HG03432 (cell line): Measurements from ENCODE around the gene PTPRD.

ENCODE experiments used
- ATAC-seq: cut with Tn5 transposase; IDR thresholded peaks from one replicate; pipeline ENCODE4 v1.9.1; 2021; ENCODE audit warnings: mild to moderate bottlenecking, moderate library complexity; ENCODE audit not compliant: unreplicated experiment

PTPRD gene

DNA sequence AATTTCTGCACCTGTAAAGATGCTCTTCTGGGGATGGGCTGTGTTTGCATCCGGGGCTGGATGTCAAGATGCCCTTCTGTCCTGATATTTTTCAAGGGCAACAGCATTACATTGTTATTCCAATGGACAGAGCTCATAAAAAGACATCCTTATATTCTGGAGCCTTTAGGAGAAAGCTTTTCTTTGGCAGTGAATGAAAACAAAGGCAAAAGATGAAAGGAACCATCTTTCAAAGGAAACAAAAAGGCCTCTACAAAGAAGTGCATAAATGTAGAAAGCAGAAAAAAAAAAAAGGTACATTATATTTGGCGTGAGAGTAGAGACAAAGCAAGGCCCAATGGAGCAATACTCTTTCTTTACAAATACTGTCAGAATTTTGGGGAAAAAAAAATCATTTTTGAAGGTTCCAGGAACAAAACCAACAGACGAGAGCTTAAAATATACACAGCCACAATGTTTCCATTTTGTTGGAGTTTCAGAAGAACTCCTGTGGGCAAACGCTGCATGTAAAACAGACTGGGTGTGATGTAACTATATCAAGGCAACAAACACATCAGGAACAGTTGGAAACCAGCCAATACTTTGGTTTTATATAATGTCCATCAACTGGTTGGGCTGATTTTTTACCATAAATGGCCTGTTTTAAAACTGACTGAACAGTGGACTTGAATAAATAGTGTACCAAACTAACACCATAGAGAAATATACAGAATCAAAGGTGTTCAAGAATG is 1927.7 kb downstream of the PTPRD start:
- no peak for ATAC-seq

DNA sequence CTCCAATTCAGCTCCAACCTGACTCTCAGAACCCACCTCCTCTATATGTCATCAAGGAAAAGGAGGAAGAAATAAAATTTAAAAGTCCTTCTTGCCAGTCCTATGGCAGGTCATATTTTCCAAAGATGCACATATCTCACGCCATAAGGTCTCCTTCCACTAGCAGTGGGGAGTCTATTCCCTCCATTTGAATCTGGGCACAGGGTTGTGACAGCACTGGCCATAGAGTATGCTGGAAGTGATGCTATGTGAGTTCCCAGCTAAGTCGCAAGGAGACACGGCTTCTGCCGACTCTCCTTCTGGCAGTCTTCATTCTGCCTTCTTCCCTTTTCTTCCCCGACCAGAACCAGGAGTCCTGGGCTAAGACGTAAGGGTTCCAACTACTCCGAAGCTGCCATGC is 1929.3 kb downstream of the PTPRD start:
- ATAC-seq = no peak

DNA sequence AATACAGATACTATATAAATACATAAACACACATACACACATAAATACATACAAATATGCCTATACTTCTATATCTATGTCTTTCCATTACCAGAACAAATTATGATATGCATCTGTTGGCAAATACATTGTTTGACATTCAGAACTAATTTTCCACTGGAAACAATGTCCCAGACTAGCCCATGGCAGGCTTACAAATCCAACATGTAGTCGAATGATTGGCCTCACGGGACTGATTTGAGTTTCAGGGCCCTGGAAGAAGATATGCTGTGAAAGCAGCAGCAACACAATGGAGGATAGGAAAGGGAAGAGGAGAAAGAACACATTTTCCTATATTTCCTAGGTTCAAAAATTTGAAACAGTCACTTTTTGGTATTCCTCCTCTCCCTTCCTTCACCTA is 1932.1 kb downstream of the PTPRD start:
- ATAC-seq = no peak

DNA sequence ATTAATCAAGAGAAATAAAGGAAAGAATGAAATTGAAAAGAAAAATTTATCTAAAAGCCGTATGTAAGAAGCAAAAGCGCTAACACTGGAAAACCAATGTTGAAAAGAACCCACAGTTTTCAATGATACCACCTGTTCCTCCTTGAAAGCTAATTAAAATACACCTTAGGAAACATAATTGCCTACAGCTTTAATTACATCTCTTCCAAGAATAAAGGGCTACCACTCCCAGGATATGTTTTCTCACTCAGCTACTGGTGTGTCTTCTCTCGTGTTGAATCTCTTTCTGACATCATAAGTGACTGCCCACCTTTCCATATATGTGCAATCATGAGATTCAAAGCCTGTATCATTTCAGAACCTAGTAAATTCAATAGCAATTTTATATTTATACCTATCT is 1932.6 kb downstream of the PTPRD start:
- ATAC-seq = no peak

DNA sequence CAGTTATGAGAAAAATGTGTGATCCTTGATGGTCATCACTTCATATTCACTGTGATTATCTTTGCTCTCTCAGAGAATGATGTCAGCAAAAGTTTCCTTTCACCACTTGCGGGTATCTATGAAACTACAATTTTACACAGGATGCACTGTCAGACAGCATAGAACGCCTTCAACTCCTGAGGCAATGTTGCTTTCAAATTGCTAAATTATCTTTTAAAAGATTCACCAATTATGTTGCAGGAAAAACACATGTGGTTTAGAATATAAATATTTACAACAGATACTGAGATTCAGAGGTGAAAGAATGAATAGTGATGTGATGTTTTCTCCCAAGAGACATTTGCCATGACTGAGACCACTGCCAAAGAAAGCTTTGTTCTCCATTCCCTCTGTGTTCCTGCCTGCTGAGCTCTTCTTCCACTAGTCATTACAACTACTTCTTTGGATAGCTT is 1933.4 kb downstream of the PTPRD start:
- ATAC-seq = no peak

DNA sequence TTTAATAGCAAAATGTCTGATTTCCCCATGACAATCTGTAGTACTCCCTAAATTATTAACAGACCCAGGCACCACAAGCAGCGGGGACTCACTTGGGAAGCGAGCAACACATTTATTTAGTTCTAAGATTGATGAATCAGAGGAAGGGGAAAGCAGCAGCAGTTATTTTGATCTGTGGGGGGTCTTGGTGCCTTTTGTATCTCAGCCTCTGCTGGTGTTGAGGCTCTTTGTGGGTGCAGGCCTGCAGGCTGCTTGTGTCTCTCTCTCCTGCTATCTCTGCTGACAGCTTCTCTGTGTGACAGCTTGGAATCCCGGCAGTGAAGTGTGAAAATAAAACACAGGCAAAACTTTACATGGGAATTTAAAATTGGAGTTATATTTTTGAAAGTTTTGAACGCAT is 1935.1 kb downstream of the PTPRD start:
- no peak for ATAC-seq

DNA sequence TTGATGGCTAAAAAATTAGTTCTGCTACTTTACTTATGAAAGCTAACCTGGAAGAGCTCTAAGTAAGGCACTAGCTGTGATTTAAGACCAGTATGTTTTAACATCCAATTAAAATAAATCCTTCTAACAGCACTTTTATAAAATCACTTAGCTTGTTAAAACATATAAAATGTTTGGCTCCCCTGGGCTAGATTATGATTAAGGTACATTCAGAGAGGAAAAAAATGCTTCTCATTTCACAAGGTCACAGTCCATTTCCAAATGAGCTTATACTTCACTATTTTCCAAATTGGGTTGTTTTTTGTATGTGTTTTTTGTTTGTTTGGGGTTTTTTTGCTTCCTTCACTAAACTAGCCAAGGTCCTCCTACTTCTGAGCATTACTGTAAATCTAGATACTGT is 1938.3 kb downstream of the PTPRD start:
- no peak for ATAC-seq

DNA sequence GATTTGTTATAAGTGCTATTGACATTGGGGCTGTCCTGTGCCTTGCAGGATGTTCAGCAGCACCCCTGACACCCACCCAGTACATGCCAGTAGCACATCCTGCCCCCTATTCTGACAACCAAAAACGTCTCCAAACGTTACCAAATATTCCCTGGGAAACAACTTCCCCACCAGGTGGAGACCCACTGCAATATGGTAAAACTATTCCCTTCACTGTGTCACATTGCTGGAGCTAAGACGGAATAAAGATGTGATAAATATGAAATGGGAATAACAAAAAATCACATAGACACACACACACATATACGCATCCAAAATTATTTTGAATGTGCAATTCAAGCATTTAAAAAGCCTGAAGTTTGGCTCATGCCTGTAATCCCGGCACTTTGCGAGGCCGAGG is 1939.0 kb downstream of the PTPRD start:
- no peak for ATAC-seq

DNA sequence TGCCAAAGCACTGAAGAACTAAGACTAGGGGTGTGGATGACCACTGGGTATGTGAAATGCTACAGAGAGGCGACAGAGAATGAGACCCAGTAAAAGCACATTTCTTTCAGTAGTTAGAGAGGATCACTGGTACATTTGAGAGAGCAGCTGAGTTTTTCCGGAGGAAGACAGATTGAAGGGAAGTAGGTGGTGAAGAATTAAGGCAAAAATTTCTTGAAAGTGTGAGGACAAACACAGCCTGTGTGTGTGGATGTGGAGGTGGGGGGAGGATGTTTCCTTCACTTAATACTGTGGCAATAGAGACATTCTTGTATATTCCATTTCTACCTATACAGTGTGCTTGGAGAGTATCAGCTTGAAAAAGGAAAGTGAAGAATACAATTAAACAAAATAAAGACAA is 1942.1 kb downstream of the PTPRD start:
- no peak for ATAC-seq

DNA sequence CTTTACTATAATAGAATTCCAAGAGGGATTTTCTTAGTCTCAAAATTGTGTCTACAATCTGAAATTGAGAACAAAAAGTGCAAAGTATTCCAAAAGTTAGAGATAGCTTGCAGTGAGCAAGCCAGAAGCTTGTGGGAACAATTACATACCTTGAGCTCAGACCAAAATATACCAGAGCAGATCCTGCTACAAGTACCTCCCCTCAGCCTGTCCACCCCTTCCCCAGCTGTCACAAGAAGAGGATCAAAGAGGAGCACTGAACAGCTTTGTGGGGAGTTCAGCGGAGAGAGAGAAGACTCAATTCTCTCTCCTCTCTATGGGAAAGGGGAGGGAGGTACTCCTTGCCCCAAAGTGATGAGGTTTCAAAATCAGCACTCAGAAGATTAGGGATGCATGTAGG is 1944.1 kb downstream of the PTPRD start:
- no peak for ATAC-seq

DNA sequence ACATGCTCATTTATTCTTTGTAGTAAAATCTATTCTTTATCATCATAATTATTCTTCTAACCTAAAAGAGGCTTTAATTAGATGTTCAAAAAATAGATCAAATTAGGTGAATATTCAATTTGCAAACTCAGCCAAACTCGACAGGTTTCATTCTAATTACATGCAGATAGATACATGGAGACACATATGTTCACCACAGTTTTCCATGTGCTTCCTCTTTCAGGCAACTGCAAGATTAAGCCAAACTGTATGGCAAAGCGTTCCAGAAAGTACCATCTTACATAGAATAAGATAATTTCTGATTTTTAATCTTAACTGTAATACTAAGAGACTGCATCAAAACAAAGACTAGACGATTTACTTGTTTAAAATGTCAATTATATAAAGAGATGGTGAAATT is 1944.6 kb downstream of the PTPRD start:
- ATAC-seq = no peak

DNA sequence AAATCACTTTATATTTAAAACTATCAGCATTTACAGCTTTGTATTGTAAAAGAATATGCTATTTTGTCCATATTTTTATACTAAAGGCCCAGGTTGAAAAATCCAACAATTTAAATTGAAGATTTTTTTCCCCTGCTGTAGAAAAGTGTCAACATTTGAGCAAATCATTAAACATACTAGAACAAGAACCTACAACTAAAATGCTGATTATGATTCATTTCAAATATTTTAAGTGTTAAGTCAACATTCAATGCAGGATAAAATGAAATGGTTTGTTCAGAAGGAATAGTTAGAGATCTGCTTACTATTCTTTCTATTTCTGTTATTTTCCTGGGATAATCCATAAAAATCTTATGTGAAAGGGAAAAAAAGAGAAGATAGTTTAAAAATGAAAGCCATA is 1946.7 kb downstream of the PTPRD start:
- no peak for ATAC-seq

DNA sequence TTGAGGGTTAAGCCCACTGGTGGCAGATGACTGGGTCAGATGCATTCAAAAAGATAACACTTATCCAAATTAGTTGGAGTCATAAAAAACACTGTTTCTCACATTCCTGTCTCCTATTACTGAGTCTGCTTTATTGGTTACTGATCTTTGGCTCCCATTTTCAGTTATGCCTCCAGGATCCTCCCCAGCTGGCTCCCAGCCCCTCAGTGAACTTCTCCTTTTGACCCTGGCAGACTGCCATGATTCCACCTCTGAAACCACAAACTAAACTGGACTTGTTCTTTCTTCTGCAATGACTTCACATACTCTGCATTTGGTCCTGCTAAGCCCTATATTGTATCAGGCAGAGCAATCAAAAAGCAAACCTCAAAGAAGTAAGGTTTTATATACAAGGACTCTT is 1952.4 kb downstream of the PTPRD start:
- ATAC-seq = no peak

DNA sequence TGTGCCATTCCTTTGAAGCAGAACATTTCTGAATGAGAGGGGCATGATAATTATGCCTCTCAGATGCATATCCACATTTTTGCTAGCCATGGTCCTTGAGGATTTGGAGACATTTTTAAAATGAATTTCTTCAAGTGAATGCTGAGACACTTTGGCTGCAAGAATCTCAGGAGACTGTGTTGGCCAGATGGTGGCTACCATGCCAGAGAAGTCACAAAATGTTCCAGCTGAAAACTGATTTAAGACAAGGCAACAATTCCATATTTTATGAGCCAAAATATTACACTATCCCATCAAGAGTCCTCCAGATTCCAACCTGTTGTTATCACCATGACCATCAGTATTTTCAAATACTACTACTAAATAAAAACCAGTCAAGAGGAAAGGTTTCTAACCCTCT is 1953.7 kb downstream of the PTPRD start:
- ATAC-seq = no peak

DNA sequence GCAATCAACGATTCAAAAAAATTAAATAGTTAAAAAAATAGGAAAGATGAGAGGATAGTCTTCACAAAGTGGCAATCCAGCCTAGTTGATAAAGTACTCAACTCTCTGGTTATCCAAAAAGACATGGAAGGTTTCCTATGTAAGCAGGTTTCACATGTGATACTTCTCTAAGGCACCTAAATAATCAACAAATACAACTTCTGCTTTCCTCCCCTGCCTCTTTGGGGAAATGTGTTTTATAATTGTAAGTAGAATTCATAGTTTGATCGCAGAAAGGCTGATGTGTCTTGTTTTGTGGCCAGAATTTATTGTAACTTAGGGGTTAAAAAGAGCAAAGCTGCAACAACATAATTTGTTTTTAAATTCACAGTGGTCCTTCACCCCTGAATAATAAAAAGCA is 1957.7 kb downstream of the PTPRD start:
- ATAC-seq = no peak

DNA sequence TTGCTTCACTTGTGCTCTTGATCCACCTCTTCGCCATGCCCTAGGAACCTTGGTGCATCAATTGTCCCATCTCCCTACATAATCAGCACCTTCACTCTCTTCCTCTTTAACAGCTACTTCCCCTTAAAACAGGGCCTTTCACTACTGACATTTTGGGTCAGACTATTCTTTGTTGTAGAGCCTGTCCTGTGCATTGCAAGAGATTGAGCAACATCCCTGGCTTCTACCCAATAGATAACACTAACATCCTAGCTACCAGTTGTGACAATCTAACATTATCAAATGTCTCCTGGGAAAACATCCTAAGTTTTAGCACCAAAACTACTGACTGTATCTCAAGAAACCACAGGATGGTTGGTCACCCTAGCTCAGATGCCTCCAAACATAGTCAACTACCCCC is 1958.9 kb downstream of the PTPRD start:
- ATAC-seq = no peak

DNA sequence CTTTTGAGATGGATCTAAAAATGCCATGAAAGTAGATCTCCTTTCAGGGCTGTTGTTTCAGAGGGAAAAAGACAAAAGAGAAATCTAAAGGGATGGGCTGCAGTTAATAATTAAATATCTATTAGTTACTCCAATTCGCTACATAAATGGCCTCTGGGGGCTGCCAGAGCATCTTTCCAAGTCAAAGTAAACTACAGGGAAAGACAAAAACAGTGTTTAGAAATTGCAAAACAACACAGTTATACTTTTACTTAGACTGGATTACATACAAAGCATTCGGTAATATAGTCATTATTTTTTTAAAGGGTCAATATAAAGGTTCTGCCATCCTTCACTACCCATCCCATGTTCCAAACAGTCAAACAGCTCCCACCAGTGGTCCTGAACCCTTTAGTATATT is 1959.7 kb downstream of the PTPRD start:
- no peak for ATAC-seq

DNA sequence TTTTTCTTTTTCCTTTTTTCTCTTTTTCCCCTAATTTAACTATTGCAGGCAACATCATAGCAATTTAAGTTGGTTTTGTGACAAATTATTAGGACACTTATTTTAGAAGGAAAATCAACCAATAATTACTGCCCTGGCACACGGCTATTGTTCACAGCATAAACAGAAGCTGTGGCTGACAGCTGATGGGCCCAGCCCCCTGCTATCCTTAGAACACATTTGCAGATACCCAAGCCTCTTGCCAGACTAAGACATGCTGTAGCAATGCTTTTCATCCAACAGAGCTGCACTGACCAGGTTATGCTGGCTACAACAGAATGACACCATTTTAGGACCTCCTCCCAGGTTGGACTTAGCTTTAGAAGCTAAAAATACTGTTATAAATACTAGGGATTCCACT is 1960.5 kb downstream of the PTPRD start:
- no peak for ATAC-seq

DNA sequence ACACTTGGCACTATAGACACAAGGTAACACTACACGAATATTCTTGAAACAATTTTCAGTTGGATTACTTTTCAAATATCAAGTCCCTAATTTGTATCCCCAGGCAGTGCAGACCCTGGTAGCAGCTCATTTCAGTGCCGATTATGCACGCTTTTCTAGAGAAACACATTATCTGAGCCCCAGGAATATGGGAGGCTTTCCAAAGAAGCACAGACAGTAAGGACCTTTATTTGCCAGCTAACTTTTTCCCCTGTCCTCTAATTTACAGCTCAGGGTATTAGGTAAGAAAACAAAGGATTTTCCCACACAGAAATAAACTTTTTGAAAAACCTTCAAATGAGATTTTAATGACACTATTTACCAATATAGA is 1961.0 kb downstream of the PTPRD start:
- no peak for ATAC-seq

DNA sequence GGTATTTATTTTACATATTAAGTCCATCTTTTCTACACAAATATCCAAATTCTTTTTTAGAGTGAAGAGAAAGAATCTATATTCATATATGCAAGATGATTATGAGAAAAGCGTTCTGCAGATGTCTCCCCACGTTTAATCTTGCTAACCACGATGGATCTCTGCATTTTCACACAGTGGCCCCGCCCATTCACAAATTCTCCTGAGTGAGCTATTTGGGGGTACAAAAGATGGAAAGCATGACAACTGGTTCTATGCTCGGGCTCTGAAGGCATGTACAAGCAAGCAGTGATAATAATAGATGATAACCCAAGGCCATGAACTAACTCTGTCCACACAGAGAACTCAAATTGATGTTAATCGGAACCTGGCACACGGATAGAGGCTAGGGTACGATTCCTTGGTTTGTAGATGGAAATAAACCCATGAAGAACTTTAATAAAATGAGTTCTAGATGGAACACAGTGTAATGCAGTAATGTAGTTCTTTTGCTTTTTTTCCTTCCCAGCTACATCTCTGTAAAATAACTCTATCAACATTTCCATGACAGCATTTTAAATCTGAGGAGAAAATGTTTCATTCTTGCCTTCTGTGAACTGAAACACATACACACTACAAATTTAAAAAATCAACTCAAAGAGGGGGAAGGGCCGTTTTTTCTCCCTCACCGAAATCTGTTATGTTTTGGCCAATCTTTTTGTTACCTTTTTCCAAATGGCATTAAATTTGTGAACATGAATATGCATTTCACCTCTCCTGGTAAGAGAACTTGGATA is 1961.5 kb downstream of the PTPRD start:
- no peak for ATAC-seq

DNA sequence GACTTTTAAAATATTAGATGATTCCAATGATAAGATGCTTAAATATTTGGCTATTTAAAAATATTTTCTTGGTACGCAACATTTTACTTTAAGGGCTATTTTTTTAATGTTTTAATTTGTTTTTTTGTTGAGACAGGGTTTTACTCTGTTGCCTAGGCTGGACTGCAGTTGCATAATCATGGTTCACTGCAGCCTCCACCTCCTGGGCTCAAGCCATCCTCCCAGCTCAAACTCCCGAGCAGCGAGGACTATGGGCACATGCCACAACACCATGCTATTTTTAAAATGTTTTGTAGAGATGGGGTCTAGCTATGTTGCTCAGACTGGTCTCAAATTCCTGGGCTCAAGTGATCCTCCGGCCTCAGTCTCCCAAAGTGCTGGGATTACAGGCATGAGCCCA is 1963.0 kb downstream of the PTPRD start:
- no peak for ATAC-seq

DNA sequence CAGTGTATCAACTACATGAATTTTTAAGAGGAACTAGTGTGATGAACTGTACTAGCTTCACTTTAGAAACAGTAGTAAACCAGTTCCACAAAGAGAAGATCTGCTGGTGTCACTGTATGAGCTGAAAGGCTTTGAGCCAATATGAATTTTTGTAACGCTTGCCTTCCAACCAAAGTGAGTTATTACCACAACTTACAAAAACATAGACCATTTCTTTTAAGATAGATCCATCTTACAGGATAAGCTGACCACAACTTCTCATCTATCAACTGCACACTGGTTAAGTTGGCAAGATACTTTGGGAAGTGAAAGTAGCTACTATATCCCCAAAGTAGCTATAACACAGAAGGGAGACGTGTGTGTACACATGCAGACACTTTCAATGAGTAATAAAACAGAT is 1963.6 kb downstream of the PTPRD start:
- peak; percentile 80 for ATAC-seq
